HCT116 (cell line): ENCODE data around the gene IQGAP2. TPM values are rescaled to one million over a fixed set of nuclear protein-coding genes. Genes with fewer than 3 reads are reported as not detected.

ENCODE experiments used
- ATAC-seq: fragments of 200-7000 bp; cut with Tn5 transposase; 2 replicates; pipeline ENCODE4 v1.9.1; 2020; ENCODE audit warnings: mild to moderate bottlenecking, moderate library complexity
- BruUV-seq: library from RNA; stranded (reverse); fragments of 400-500 nt; replicated peaks from 2 replicates; lab custom pipeline; 2021; lab: Mats Ljungman, UMichigan
- CTCF ChIA-PET: fragments of 300-600 bp; sonication (Branson Sonifier 250); formaldehyde crosslinking; loops from one replicate; lab custom pipeline; 2021; ENCODE audit warnings: antibody characterized with exemption; lab: Charles Lee
- POLR2A ChIA-PET: fragments of 300-600, 350-600 bp; sonication (Branson Sonifier 250); formaldehyde crosslinking; loops from one replicate; lab custom pipeline; 2021; ENCODE audit warnings: antibody characterized with exemption; lab: Charles Lee
- RAD21 ChIA-PET, 2 experiments: fragments of 300-600 bp; sonication (Branson Sonifier 250); formaldehyde crosslinking; loops; one replicate each; lab custom pipeline; 2023; ENCODE audit warnings: low total read pairs in 2 of 2; ENCODE audit not compliant: uncharacterized antibody in 2 of 2, unreplicated experiment in 2 of 2, low non-redundant PET in 1 of 2; lab: Charles Lee
- DNase-seq: peaks from one replicate; pipeline ENCODE4 v3.0.0-alpha.2; 2010; ENCODE audit warnings: low read depth, low spot score
- H2AFZ ChIP-seq: fragments of 200-600 bp; shearing (Covaris generic), sonication (generic); 2 replicates; pipeline ENCODE4 v1.6.1; 2017; ENCODE audit warnings: low read depth, mixed run types, mixed read lengths, antibody characterized with exemption, low read length; ENCODE audit not compliant: poor library complexity, severe bottlenecking
- H3K27ac ChIP-seq: 2 replicates; pipeline ENCODE4 v1.5.1; 2012; ENCODE audit warnings: low read depth, low read length
- H3K27me3 ChIP-seq: fragments of 200-600 bp; sonication (generic); 2 replicates; pipeline ENCODE4 v1.6.1; 2016; ENCODE audit warnings: mixed run types, low read length, mixed read lengths; ENCODE audit not compliant: insufficient read depth
- H3K36me3 ChIP-seq, 2 experiments: fragments of 200-500 bp in 1 of 2; fragments of 200-600 bp in 1 of 2; sonication (Bioruptor generic) in 1 of 2; sonication (generic) in 1 of 2; 2 replicates each; pipeline versions ENCODE4 v1.5.1 to v1.6.1; 2014 to 2016; ENCODE audit warnings: low read length in 2 of 2, inconsistent platforms in 1 of 2, mixed read lengths in 1 of 2, mixed run types in 1 of 2; ENCODE audit not compliant: insufficient read depth in 2 of 2, control insufficient read depth in 1 of 2
- H3K4me1 ChIP-seq, 2 experiments: fragments of 200-600 bp in 1 of 2; sonication (generic) in 1 of 2; 2 replicates each; pipeline versions ENCODE4 v1.5.1 to v1.6.1; 2012 to 2017; ENCODE audit warnings: low read length in 2 of 2, inconsistent platforms in 1 of 2, mild to moderate bottlenecking in 1 of 2, mixed read lengths in 1 of 2, mixed run types in 1 of 2, moderate library complexity in 1 of 2; ENCODE audit not compliant: insufficient read depth in 2 of 2, control insufficient read depth in 1 of 2
- H3K4me2 ChIP-seq: fragments of 200-600 bp; sonication (generic); 2 replicates; pipeline ENCODE4 v1.6.1; 2017; ENCODE audit warnings: mixed run types, low read length, mixed read lengths
- H3K4me3 ChIP-seq, 2 experiments: fragments of 200-600 bp in 1 of 2; sonication (generic) in 1 of 2; replicated peaks in 1 of 2; 2 replicates each; pipeline ENCODE4 v1.5.1; 2011 to 2016; ENCODE audit warnings: low read length in 2 of 2, control low read depth in 1 of 2, low read depth in 1 of 2, mild to moderate bottlenecking in 1 of 2, mixed read lengths in 1 of 2, mixed run types in 1 of 2
- H3K79me2 ChIP-seq: fragments of 200-600 bp; sonication (generic); 2 replicates; pipeline ENCODE4 v1.6.1; 2017; ENCODE audit warnings: mild to moderate bottlenecking, mixed run types, low read length, moderate library complexity, mixed read lengths; ENCODE audit not compliant: insufficient read depth
- H3K9ac ChIP-seq: fragments of 200-600 bp; sonication (generic); 2 replicates; pipeline ENCODE4 v1.6.1; 2016; ENCODE audit warnings: low read length, mixed read lengths
- H3K9me2 ChIP-seq: fragments of 200-600 bp; sonication (generic), shearing (Covaris generic); 2 replicates; pipeline ENCODE4 v1.6.1; 2017; ENCODE audit warnings: mixed run types, mild to moderate bottlenecking, moderate library complexity; ENCODE audit not compliant: insufficient read depth
- H3K9me3 ChIP-seq, 2 experiments: fragments of 200-500 bp in 1 of 2; fragments of 200-600 bp in 1 of 2; sonication (Bioruptor generic) in 1 of 2; sonication (generic) in 1 of 2; 2 replicates each; pipeline ENCODE4 v1.6.1; 2014 to 2017; ENCODE audit warnings: low read length in 2 of 2, mixed read lengths in 2 of 2, inconsistent platforms in 1 of 2, low read depth in 1 of 2, mild to moderate bottlenecking in 1 of 2, mixed run types in 1 of 2, moderate library complexity in 1 of 2; ENCODE audit not compliant: control insufficient read depth in 1 of 2, insufficient read depth in 1 of 2
- H4K20me1 ChIP-seq: fragments of 200-600 bp; sonication (generic), shearing (Covaris generic); 2 replicates; pipeline ENCODE4 v1.6.1; 2017; ENCODE audit warnings: mixed run types, mild to moderate bottlenecking, moderate library complexity; ENCODE audit not compliant: insufficient read depth
- CBX3 ChIP-seq: IDR thresholded peaks from 2 replicates; pipeline ENCODE4 v1.6.1; 2012; ENCODE audit warnings: low read depth
- REST ChIP-seq: IDR thresholded peaks from 2 replicates; pipeline ENCODE4 v1.6.1; 2012; ENCODE audit warnings: low read depth
- ZNF274 ChIP-seq: fragments of 200-500 bp; sonication (Bioruptor generic); IDR thresholded peaks from 2 replicates; pipeline ENCODE4 v1.6.1; 2014; ENCODE audit warnings: mild to moderate bottlenecking, low read depth, low read length, inconsistent platforms
- intact Hi-C: fragments of 100-400 bp; cut with micrococcal nuclease; formaldehyde crosslinking; loops from 2 replicates; pipeline ENCODE4 v1.10.0; 2022
- total RNA-seq: library from RNA; stranded (reverse); gene quantifications from one replicate; pipeline ENCODE4 v1.2.1, GENCODE V29; 2021; ENCODE audit not compliant: unreplicated experiment

The IQGAP2 gene
- total RNA-seq, 1 experiment from 2014 or later, result 2.0 TPM

- no peaks in the 10 kb centered on the region for H3K79me2 ChIP-seq
- ChIA-PET CTCF (interaction anchor here (1.1 to 1.7 kb wide), 2 partner anchors 10 to 38 kb away, joined by 3 to 6 read pairs; no protein-coding TSS in a partner anchor), POLR2A (no interaction called here), RAD21 (no interaction called here)
- H3K36me3 ChIP-seq, result peaks cover 0 to 6% of the 10 kb centered on the region in 2 experiments; a peak in 1 of 4 replicates
- intact Hi-C loops, result no loop called here
- H3K4me3 ChIP-seq, result no peak overlapping the region
- BruUV-seq, result no TSS peak
- no peaks in the 10 kb centered on the region for H4K20me1 ChIP-seq
- H3K9ac ChIP-seq, result no peak overlapping the region
- H3K27ac ChIP-seq, result no peak overlapping the region
- H3K4me2 ChIP-seq, result no peak overlapping the region
- peaks cover 18 to 51% of the 10 kb centered on the region in 2 experiments for H3K4me1 ChIP-seq
- DNase-seq (no peak), ATAC-seq (no peak)
- no peak overlapping the region for H2AFZ ChIP-seq
- no peaks in the 10 kb centered on the region for H3K27me3 ChIP-seq
- H3K9me3 ChIP-seq, result no peaks in the 10 kb centered on the region
- H3K9me2 ChIP-seq, result no peaks in the 10 kb centered on the region
- TF ChIP-seq ZNF274 (no peak), REST (no peak), CBX3 (no peak)
These were observed 332.9 kb downstream of the IQGAP2 start for GRCh38 chr5:76735762-76736545.
